ENCODE measurements around the gene YTHDC2. TPM values are rescaled to one million over a fixed set of nuclear protein-coding genes. Genes with fewer than 3 reads are reported as not detected.

The YTHDC2 gene
- total and polyA plus RNA-seq, 2 of the 13 experiments (the other 11 are each of a cell fraction or from before 2014, with no cell fraction given), result 6.7 to 17.8 TPM

DNA sequence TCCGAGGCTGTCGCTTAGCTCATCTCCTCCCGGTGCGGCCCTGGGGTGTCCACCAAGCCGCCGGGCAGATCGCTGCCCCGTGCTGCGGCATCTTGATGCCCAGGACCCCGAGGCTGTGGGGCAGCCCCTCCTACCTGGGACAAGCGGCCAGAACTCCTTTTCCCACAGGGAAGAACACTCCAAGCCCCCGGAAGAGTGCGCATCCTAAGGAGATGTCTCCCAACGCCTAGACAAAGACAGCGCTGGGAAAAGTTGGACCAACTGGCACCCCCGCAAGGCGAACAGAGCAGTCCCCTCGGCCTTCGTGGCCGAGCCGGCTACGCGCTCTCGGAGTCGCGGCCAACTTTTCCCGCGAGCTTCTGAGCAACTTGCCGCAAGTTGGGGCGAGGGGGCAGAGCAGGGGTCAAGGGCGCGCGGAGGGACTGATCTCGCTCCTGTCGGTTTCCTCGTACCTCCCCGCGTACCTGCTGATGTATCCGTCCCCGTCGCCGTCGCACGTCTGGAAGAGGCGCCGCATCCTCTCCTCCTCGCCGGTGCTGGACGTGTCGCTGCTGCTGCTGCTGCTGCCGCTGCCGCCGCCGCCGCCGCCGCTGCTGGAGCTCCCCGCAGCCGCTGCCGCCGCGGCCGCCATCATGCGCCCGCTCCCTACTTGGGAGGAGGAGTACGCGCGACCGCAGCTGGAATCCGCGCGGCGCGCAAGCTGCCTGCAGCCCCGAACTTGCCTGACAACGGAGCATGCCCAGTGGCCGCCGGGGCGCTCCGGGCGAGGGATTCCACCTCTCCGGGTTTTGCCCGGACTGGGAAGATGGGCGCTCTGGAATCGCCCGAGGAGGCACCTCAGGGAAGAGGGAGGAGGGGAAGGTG is 25.5 kb upstream of the YTHDC2 start, which contains the start of gene MCC (continued):
- TF ChIP-seq, protein P1, sequence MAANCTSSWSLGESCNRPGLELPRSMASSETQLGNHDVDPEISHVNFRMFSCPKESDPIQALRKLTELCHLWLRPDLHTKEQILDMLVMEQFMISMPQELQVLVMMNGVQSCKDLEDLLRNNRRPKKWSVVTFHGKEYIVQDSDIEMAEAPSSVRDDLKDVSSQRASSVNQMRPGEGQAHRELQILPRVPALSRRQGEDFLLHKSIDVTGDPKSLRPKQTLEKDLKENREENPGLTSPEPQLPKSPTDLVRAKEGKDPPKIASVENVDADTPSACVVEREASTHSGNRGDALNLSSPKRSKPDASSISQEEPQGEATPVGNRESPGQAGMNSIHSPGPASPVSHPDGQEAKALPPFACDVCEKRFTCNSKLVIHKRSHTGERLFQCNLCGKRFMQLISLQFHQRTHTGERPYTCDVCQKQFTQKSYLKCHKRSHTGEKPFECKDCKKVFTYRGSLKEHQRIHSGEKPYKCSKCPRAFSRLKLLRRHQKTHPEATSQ (CRISPR knock-in tag; IDR thresholded peaks at IDR 0.05; ENCODE audit: borderline replicate concordance), result peak; percentile 44; the same call in 1 of the 2 replicates
- TF ChIP-seq CCDC6 (CRISPR knock-in tag; IDR thresholded peaks at IDR 0.05) (peak; percentile 44; the same call in 1 of the 2 replicates), NONO (IDR thresholded peaks at IDR 0.05) (no peak), NONO (CRISPR knock-in tag; conservative IDR thresholded peaks at IDR 0.05) (peak; percentile 75; the same call in 1 of the 2 replicates), GFI1 (CRISPR knock-in tag; IDR thresholded peaks at IDR 0.05; ENCODE audit: borderline replicate concordance) (no peak), FOSL2 (CRISPR knock-in tag; IDR thresholded peaks at IDR 0.05) (peak; percentile 54), PHF21A (CRISPR knock-in tag; IDR thresholded peaks at IDR 0.05) (peak; percentile 6; the same call in 1 of the 2 replicates), CBX2 (IDR thresholded peaks at IDR 0.05; ENCODE audit: low read depth, low read length) (no peak), CBX2 (CRISPR knock-in tag; IDR thresholded peaks at IDR 0.05; ENCODE audit: low read depth) (no peak; the same call in 1 of the 2 replicates), ZNF20 (CRISPR knock-in tag; IDR thresholded peaks at IDR 0.05) (no peak), XBP1 (CRISPR knock-in tag; IDR thresholded peaks at IDR 0.05) (no peak), IKZF4 (CRISPR knock-in tag; IDR thresholded peaks at IDR 0.05; ENCODE audit: borderline replicate concordance, low read depth, not compliant biosample characterization) (no peak), SP2 (CRISPR knock-in tag; IDR thresholded peaks at IDR 0.05) (no peak)
- TF ChIP-seq, protein P2, sequence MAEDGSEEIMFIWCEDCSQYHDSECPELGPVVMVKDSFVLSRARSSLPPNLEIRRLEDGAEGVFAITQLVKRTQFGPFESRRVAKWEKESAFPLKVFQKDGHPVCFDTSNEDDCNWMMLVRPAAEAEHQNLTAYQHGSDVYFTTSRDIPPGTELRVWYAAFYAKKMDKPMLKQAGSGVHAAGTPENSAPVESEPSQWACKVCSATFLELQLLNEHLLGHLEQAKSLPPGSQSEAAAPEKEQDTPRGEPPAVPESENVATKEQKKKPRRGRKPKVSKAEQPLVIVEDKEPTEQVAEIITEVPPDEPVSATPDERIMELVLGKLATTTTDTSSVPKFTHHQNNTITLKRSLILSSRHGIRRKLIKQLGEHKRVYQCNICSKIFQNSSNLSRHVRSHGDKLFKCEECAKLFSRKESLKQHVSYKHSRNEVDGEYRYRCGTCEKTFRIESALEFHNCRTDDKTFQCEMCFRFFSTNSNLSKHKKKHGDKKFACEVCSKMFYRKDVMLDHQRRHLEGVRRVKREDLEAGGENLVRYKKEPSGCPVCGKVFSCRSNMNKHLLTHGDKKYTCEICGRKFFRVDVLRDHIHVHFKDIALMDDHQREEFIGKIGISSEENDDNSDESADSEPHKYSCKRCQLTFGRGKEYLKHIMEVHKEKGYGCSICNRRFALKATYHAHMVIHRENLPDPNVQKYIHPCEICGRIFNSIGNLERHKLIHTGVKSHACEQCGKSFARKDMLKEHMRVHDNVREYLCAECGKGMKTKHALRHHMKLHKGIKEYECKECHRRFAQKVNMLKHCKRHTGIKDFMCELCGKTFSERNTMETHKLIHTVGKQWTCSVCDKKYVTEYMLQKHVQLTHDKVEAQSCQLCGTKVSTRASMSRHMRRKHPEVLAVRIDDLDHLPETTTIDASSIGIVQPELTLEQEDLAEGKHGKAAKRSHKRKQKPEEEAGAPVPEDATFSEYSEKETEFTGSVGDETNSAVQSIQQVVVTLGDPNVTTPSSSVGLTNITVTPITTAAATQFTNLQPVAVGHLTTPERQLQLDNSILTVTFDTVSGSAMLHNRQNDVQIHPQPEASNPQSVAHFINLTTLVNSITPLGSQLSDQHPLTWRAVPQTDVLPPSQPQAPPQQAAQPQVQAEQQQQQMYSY (CRISPR knock-in tag; IDR thresholded peaks at IDR 0.05), result peak; percentile 99
- TF ChIP-seq, protein P3, sequence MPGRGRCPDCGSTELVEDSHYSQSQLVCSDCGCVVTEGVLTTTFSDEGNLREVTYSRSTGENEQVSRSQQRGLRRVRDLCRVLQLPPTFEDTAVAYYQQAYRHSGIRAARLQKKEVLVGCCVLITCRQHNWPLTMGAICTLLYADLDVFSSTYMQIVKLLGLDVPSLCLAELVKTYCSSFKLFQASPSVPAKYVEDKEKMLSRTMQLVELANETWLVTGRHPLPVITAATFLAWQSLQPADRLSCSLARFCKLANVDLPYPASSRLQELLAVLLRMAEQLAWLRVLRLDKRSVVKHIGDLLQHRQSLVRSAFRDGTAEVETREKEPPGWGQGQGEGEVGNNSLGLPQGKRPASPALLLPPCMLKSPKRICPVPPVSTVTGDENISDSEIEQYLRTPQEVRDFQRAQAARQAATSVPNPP (CRISPR knock-in tag; IDR thresholded peaks at IDR 0.05), result 0 out of 2 replicates have a peak, but pooled peaks have one; percentile 62
- TF ChIP-seq, protein P4, sequence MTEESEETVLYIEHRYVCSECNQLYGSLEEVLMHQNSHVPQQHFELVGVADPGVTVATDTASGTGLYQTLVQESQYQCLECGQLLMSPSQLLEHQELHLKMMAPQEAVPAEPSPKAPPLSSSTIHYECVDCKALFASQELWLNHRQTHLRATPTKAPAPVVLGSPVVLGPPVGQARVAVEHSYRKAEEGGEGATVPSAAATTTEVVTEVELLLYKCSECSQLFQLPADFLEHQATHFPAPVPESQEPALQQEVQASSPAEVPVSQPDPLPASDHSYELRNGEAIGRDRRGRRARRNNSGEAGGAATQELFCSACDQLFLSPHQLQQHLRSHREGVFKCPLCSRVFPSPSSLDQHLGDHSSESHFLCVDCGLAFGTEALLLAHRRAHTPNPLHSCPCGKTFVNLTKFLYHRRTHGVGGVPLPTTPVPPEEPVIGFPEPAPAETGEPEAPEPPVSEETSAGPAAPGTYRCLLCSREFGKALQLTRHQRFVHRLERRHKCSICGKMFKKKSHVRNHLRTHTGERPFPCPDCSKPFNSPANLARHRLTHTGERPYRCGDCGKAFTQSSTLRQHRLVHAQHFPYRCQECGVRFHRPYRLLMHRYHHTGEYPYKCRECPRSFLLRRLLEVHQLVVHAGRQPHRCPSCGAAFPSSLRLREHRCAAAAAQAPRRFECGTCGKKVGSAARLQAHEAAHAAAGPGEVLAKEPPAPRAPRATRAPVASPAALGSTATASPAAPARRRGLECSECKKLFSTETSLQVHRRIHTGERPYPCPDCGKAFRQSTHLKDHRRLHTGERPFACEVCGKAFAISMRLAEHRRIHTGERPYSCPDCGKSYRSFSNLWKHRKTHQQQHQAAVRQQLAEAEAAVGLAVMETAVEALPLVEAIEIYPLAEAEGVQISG (CRISPR knock-in tag; IDR thresholded peaks at IDR 0.05), result peak; percentile 49; the same call in 1 of the 2 replicates
- TF ChIP-seq, protein P5, sequence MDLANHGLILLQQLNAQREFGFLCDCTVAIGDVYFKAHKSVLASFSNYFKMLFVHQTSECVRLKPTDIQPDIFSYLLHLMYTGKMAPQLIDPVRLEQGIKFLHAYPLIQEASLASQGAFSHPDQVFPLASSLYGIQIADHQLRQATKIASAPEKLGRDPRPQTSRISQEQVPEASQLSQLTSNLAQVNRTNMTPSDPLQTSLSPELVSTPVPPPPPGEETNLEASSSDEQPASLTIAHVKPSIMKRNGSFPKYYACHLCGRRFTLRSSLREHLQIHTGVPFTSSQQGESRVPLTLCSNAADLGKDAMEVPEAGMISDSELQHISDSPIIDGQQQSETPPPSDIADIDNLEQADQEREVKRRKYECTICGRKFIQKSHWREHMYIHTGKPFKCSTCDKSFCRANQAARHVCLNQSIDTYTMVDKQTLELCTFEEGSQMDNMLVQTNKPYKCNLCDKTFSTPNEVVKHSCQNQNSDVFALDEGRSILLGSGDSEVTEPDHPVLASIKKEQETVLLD (CRISPR knock-in tag; IDR thresholded peaks at IDR 0.05; ENCODE audit: low read depth), result peak; percentile 56; the same call in 1 of the 2 replicates

All from HepG2 (cell line).